Mucosa of gallbladder (tissue), 1 donor: Measurements from ENCODE around the gene FAM219A. TPM values are rescaled to one million over a fixed set of nuclear protein-coding genes. Genes with fewer than 3 reads are reported as not detected.

ENCODE experiments used
- DNase-seq: peaks from one replicate; pipeline ENCODE4 v3.0.0-alpha.2; 2020; ENCODE audit warnings: low spot score
- total RNA-seq: library from RNA; stranded (reverse); gene quantifications from one replicate; pipeline ENCODE4 v1.2.1, GENCODE V29; 2021
- donor health status: DM: no; HTN: no; CAD: no.

The FAM219A gene
- 24.0 TPM for total RNA-seq

- DNase-seq: peak; percentile 99
Measured at GRCh38 chr9:34458013-34458958, at the start of gene FAM219A, which contains the start of gene DNAI1. FAM219A (minus strand) TSS chr9:34458570; CDS start chr9:34458263, 307 bp downstream. DNAI1 (plus strand) TSS chr9:34458805; CDS start chr9:34459006, 201 bp downstream.

GRCh38 chr9:34507966-34508365 is 49.6 kb upstream of the FAM219A start:
- no peak for DNase-seq

DNA sequence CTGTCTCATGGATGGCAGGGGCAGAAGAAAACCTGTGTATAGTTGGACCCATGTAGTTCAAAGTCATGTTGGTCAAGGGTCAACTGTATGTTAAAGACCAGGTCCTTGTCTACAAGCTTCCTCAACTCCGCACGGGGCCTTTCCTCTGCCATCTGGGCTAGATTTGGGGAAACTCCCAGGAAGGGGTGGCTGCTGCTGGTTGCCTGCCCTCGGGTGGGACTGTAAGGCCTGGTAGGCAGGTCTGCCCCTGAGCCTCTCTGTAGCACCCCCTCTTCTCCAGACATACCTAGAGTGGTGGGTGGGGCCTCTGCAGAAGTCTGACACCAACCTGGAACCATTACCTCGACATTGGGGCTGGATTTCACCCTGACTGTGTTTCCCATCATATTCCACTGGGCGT is 49.2 kb upstream of the FAM219A start:
- no peak for DNase-seq

GRCh38 chr9:34506623-34507022 is 48.3 kb upstream of the FAM219A start:
- no peak for DNase-seq

GRCh38 chr9:34505370-34506120 is 47.2 kb upstream of the FAM219A start:
- no peak for DNase-seq

- no peak for DNase-seq
Measured at GRCh38 chr9:34503406-34503805, 45.0 kb upstream of the FAM219A start.

GRCh38 chr9:34502891-34503290 is 44.5 kb upstream of the FAM219A start:
- DNase-seq: no peak

- DNase-seq: no peak
Measured at GRCh38 chr9:34502471-34502870, 44.1 kb upstream of the FAM219A start.

- DNase-seq: peak; percentile 59
Measured at GRCh38 chr9:34501889-34502425, 43.6 kb upstream of the FAM219A start.

GRCh38 chr9:34501372-34501771 is 43.0 kb upstream of the FAM219A start:
- DNase-seq: no peak

DNA sequence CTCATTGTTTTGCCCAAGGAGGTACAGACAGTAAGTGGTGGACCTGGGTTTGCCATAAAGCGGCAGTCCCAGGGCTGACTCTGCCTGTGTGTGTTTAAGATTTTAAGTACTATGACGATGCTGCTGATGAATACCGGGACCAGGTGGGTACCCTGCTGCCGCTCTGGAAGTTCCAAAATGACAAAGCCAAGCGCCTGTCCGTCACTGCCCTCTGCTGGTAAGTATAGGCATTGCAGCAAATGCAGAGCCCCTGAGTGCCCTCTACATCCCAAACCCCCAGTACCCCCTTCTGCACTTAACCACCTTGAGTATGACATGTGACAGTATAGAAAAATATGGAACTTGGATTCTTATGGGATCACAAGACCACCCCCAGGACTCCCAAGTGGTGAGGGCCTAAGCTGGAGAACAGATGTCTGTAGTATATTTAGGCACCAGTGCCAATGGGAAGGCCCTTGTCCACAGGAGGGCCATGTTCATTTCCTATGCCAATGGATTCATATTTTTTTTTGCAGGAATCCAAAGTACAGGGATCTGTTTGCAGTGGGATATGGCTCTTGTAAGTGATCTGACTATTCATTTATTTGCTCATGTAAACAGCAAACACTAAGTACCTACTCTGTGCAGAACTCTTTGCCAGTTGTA is 42.4 kb upstream of the FAM219A start:
- DNase-seq: peak; percentile 46

GRCh38 chr9:34499076-34499475 is 40.7 kb upstream of the FAM219A start:
- no peak for DNase-seq

DNA sequence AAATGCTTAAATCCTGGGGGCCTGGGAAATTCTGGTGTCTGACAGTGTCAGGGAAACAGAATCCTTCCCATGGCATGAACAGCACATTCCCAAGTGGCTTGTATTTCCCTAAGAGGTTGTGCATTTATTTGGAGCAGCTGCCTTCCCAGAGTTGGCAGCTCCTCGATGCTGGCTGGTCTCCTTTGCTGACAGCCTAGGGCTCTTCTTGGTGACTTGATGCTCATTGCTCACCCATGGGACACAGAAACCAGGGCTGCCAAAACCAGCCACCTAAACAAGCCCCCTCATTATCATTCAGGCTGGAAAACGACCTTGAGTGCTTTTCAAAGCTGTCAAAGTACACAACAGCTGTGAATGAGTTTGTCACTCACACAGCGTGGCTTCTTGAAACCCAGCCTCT is 40.2 kb upstream of the FAM219A start:
- no peak for DNase-seq

DNA sequence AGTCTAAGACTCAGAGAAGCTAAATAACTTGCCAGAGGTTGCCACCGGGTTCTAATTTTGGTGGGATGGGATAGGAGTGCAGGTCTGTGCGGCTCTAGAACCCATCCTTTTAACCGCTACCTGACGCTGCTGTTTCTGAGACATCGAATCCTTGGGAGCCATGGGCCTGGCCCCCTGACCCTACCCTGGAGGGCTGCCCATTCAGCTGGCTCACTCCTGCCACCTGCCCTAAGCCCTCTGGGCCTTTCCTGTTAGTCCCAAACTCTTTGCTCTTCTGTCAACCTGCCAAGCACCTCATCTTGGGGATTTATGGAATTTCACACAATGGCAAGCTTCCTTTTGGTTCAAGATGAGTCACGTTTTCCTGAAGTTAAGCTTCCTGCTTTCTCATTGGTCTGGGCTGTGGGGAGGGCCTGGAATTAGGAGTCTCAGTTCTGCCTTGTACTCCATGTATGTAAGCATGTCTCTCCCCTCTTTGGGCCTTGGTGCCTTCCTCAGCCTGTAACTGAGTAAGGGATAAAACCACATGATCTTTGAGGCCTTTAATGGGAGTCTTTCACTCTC is 37.9 kb upstream of the FAM219A start:
- DNase-seq: no peak

GRCh38 chr9:34493972-34494535 is 35.7 kb upstream of the FAM219A start:
- DNase-seq: peak; percentile 60

GRCh38 chr9:34492051-34492450 is 33.7 kb upstream of the FAM219A start:
- DNase-seq: no peak

DNA sequence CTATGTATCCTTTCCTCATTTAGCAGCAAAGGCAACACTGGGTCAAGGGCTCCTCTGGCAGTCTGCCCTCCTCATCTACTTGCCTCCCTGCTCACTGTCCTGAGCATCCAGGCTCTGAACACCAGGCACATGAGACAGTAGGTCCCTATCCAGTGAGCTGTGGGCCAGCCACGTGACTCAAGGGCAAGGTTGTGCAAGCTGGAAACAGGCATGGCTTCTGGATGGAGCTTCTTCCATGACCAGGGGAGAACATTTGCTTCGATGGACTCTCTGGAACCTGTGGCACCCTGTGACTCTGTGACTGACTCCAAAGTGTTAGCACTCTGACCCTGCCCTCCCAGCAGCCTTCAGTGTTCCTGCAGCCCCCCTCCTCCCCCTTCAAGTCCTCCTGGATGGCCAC is 33.2 kb upstream of the FAM219A start:
- DNase-seq: no peak

DNA sequence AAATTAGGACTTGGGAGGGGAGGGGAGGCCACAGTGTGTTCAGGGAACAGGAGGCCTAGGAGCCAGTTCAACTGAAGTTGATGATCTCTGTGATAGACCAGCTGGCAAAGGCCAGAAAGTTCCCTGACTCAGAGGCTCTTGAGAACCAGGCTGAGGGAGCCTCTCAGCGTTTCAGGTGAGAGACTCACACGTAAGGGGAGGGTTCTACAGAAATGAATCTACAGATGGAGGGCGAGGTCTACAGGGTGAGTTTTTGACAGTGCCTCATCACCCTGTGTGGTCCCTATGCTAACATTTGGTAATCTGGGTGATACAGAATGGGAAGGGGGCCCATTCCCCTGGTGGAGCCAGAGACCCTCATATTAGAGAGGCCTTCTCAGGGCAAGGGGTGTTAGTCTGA is 32.4 kb upstream of the FAM219A start:
- no peak for DNase-seq

GRCh38 chr9:34490360-34490759 is 32.0 kb upstream of the FAM219A start:
- DNase-seq: no peak

DNA sequence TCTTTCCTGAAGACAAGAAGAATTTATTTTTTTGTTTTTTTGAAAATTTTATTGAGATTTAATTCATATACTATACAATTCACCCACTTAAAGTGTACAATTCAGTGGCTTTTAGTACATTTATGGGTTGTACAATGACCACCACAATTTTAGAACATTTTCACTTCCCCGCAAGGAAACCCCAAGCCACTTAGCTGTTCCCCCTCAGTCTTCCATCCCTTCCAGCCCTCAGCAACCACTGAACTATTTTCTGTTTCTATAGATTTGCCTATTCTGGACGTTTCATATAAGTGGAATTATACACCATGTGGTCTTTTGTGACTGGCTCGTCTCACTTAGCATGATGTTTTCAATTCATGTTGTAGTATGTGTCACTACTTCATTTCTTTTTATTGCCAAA is 28.2 kb upstream of the FAM219A start:
- no peak for DNase-seq

DNA sequence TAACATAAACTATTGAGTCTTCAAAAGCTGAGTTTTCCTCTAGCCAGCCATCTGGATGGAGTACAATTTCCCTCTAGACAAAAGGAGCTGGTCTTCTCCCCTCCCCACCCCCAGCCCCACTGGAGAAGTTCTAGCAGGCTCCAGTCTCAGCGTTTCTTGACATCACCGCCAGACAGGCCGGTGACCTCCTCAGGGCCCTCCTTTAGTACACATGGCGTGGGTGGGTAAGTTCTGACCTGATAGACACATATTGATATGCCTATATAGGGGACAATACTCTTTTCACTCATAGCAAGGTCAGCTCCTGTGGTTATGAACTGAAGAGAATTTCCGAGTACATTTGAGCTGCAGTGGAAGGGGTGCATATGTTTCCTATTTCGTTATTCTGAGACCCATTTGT is 27.5 kb upstream of the FAM219A start:
- DNase-seq: no peak
